Activated naive CD4-positive, alpha-beta T cell treated with Interleukin-2 at 50 U/mL for 16 hours (primary cell): ENCODE data around the gene IFI44L.

Experiments used
- DNase-seq: peaks from one replicate; pipeline ENCODE4 v3.0.0-alpha.2; 2020

The IFI44L gene

GRCh38 chr1:78645723-78646122 lies 25.5 kb downstream of the IFI44L start:
- no peak for DNase-seq

GRCh38 chr1:78647238-78647637 lies 27.0 kb downstream of the IFI44L start:
- DNase-seq, result no peak

- peak; percentile 75 for DNase-seq
Measured at GRCh38 chr1:78649628-78650027, 29.4 kb downstream of the IFI44L start, which contains the start of gene IFI44. Gene IFI44 (plus strand): TSS chr1:78649831. CDS start chr1:78650196, 365 bp downstream.

- no peak for DNase-seq
Measured at GRCh38 chr1:78650114-78650660, 29.9 kb downstream of the IFI44L start.

- peak; percentile 18 for DNase-seq
Measured at GRCh38 chr1:78651241-78651640, 31.0 kb downstream of the IFI44L start.

- DNase-seq, result no peak
Measured at GRCh38 chr1:78652019-78652560, 31.8 kb downstream of the IFI44L start.

- DNase-seq, result no peak
Measured at GRCh38 chr1:78658901-78659300, 38.7 kb downstream of the IFI44L start.

- no peak for DNase-seq
Measured at GRCh38 chr1:78663923-78664322, 43.7 kb downstream of the IFI44L start.

GRCh38 chr1:78664763-78665162 lies 44.5 kb downstream of the IFI44L start:
- DNase-seq, result no peak

- DNase-seq, result no peak
Measured at GRCh38 chr1:78665809-78666208, 45.6 kb downstream of the IFI44L start.

- no peak for DNase-seq
Measured at GRCh38 chr1:78667939-78668338, 47.7 kb downstream of the IFI44L start.

- no peak for DNase-seq
Measured at GRCh38 chr1:78668427-78668826, 48.2 kb downstream of the IFI44L start.

GRCh38 chr1:78672428-78672827 lies 52.2 kb downstream of the IFI44L start:
- DNase-seq, result no peak

GRCh38 chr1:78673120-78673519 lies 52.9 kb downstream of the IFI44L start:
- no peak for DNase-seq

GRCh38 chr1:78676347-78676982 lies 56.2 kb downstream of the IFI44L start:
- peak; percentile 34 for DNase-seq

GRCh38 chr1:78676993-78677392 lies 56.7 kb downstream of the IFI44L start:
- no peak for DNase-seq

GRCh38 chr1:78677788-78678187 lies 57.5 kb downstream of the IFI44L start:
- DNase-seq, result no peak

- no peak for DNase-seq
Measured at GRCh38 chr1:78678324-78678723, 58.1 kb downstream of the IFI44L start.

- no peak for DNase-seq
Measured at GRCh38 chr1:78681265-78681664, 61.0 kb downstream of the IFI44L start.

- no peak for DNase-seq
Measured at GRCh38 chr1:78682496-78682895, 62.2 kb downstream of the IFI44L start.

- no peak for DNase-seq
Measured at GRCh38 chr1:78683079-78683478, 62.8 kb downstream of the IFI44L start.

GRCh38 chr1:78687315-78687714 lies 67.1 kb downstream of the IFI44L start:
- no peak for DNase-seq

GRCh38 chr1:78687914-78688313 lies 67.7 kb downstream of the IFI44L start:
- DNase-seq, result no peak

GRCh38 chr1:78688697-78689096 lies 68.4 kb downstream of the IFI44L start:
- no peak for DNase-seq

- DNase-seq, result no peak
Measured at GRCh38 chr1:78690516-78690915, 70.3 kb downstream of the IFI44L start.
